Stimulated activated naive CD8-positive, alpha-beta T cell treated with anti-CD3 and anti-CD28 coated beads, Interleukin-15, amount 100 ng/mL, for 72 hours (primary cell): Measurements from ENCODE around the gene RP2.
A peak's percentile ranks its signal among the peaks of the same experiment; 100 is the strongest.

Experiments used
- ATAC-seq: fragments of 150-1000 bp; cut with Tn5 transposase; 2 replicates; pipeline ENCODE4 v1.10.0; 2021; ENCODE audit warnings: mild to moderate bottlenecking, moderate library complexity
- DNase-seq, 2 donors: peaks; one replicate each; pipeline ENCODE4 v3.0.0; 2021 to 2022
- H3K27ac Mint-ChIP-seq, 2 donors: one replicate each; pipeline ENCODE4 v1.8.0; 2022; ENCODE audit warnings: mild to moderate bottlenecking in 2 of 2, mixed read lengths in 2 of 2, moderate library complexity in 2 of 2
- H3K27me3 Mint-ChIP-seq: one replicate; pipeline ENCODE4 v1.8.0; 2022; ENCODE audit warnings: mixed read lengths
- H3K4me1 Mint-ChIP-seq: one replicate; pipeline ENCODE4 v1.8.0; 2022; ENCODE audit warnings: mild to moderate bottlenecking, mixed read lengths
- H3K4me3 Mint-ChIP-seq, 2 donors: one replicate each; pipeline ENCODE4 v1.8.0; 2022; ENCODE audit warnings: mild to moderate bottlenecking in 2 of 2, mixed read lengths in 2 of 2, moderate library complexity in 1 of 2
- H3K9me3 Mint-ChIP-seq, 2 donors: one replicate each; pipeline ENCODE4 v1.8.0; 2022; ENCODE audit warnings: mixed read lengths in 2 of 2

The RP2 gene

DNA sequence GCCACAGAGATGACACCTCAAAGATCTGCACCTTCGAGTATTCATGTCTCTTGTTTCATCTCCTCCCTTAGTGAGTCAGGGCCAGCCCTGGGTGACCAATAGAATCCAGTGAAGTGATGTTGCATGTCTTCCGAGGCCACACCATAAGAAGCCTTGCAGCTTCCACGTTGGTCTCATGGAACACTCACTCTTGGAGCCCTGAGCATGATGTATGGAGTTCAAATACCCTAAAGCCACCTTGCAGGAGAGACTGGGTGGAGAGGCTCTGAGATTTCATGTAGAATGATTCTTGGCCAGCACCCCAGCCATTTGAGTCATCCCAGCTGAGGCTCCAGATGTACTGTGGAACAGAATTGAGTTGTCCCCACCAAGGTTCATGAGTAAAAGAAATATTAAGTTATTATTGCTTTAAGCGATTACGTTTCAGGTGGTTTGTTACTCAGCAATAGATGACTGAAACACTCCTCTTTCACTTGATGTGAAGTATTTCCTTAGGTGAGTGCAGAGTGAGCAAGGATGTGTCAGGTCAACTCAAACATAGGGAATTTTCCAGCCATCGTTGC is 5.0 kb upstream of the RP2 start:
- Mint-ChIP-seq H3K27ac (no peak overlapping the region), H3K4me3 (no peak overlapping the region), H3K4me1 (peaks cover 6% of the 10 kb centered on the region), H3K27me3 (no peaks in the 10 kb centered on the region), H3K9me3 (no peaks in the 10 kb centered on the region)
- DNase-seq (no peak), ATAC-seq (no peak)

- Mint-ChIP-seq H3K27me3 (no peaks in the 10 kb centered on the region), H3K4me3 (peak overlapping the region; percentile 95 to 96), H3K9me3 (no peaks in the 10 kb centered on the region), H3K27ac (peak overlapping the region; percentile 75 to 92), H3K4me1 (peaks cover 11% of the 10 kb centered on the region)
- ATAC-seq (peak; percentile 44), DNase-seq (peak in 1 of 2 donors; percentile 9)
Observed at GRCh38 chrX:46837558-46838485, 979 bp downstream of the RP2 start.

GRCh38 chrX:46838486-46838870 is 1.6 kb downstream of the RP2 start:
- Mint-ChIP-seq H3K4me1 (peaks cover 11% of the 10 kb centered on the region), H3K9me3 (no peaks in the 10 kb centered on the region), H3K27me3 (no peaks in the 10 kb centered on the region), H3K4me3 (peak overlapping the region; percentile 95 to 96), H3K27ac (no peak overlapping the region)
- ATAC-seq (no peak), DNase-seq (no peak)

DNA sequence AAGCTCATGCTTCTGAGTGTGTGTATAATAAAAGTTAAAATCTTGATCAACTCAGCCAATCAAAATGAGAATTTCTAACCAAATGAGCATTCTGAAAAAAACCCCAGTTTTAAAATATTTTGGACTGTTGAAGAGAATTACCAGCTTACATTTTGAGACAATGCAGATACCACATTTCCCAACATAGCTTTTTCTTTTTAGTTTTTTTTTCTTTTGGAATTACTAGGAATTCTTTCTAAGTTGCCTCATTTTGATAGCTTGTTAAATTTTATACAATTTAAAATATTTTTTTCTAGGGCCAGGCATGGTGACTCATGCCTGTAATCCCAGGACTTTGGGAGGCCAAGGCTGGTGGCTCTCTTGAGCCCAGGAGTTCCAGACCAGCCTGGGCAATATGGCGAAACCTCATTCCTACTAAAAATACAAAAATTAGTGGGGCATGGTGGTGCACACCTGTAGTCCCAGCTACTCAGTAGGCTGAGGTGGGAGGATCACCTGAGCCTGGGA is 2.2 kb downstream of the RP2 start:
- Mint-ChIP-seq H3K27ac (no peak overlapping the region), H3K4me1 (peaks cover 11% of the 10 kb centered on the region), H3K4me3 (no peak overlapping the region), H3K27me3 (no peaks in the 10 kb centered on the region), H3K9me3 (no peaks in the 10 kb centered on the region)
- DNase-seq (no peak), ATAC-seq (no peak)

DNA sequence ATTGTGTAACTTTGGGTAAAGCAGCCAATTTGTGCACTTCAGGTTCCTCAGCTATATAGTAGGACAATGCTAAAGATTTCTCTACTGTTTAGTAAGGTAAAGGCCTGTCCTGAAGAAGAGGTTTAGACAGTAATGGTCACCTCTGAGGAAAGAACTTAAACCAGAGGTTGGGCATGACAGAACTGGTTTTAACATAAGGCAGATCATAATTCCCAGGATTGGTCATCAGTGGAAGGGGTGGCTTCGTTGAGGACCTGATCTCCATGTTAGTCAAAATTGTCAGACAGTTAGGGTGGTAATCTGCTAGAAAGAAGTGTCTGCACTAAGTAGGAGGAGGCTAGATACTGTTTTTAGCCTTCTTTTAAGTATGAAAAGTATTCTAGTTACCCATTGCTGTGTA is 4.1 kb downstream of the RP2 start:
- H3K9me3 Mint-ChIP-seq, result no peaks in the 10 kb centered on the region
- ATAC-seq (no peak), DNase-seq (no peak)
- no peaks in the 10 kb centered on the region for H3K27me3 Mint-ChIP-seq
- H3K4me3 Mint-ChIP-seq, result no peak overlapping the region
- H3K4me1 Mint-ChIP-seq, result peaks cover 9% of the 10 kb centered on the region
- H3K27ac Mint-ChIP-seq, result no peak overlapping the region

DNA sequence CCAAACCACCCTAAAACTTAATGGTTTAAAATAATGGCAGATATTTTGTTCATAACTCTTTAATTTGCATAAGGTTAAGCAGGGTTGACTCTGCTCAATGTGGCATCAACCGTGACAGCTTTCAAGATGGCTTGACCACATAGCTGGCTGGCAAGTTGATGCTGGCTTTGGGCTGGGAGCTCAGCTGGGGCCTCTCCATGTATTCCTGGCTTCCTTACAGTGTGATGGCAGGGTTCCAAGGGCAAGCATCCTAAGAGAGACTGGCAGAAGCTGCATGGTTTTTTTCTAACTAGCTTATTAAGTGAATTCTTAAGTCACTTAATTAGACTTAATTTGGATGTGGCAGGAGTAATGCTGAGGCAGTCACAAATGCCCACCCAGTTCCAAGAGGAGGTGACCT is 4.5 kb downstream of the RP2 start:
- no peak for DNase-seq
- no peak overlapping the region for H3K4me3 Mint-ChIP-seq
- ATAC-seq, result no peak
- no peaks in the 10 kb centered on the region for H3K9me3 Mint-ChIP-seq
- H3K4me1 Mint-ChIP-seq, result peaks cover 5% of the 10 kb centered on the region
- H3K27me3 Mint-ChIP-seq, result no peaks in the 10 kb centered on the region
- no peak overlapping the region for H3K27ac Mint-ChIP-seq

DNA sequence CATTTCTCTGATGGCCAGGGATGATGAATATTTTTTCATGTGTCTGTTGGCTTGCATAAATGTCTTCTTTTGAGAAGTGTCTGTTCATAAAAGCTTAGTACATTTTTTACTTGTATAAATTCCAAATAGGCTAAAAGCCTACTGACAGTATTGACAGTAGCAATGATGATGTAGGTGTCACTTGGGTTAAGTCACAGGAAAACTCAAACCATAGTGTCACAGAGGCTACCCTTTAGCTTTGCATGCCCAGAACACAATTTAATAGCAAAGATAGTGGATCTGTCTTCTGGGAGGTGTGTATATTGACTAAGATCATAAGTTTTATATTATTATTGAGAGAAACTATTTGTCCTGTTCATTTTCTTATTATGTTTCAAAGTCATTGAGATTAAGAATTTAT is 8.1 kb downstream of the RP2 start:
- H3K4me1 Mint-ChIP-seq, result peaks cover 4% of the 10 kb centered on the region
- no peak overlapping the region for H3K4me3 Mint-ChIP-seq
- DNase-seq, result no peak
- ATAC-seq, result no peak
- H3K27me3 Mint-ChIP-seq, result no peaks in the 10 kb centered on the region
- H3K27ac Mint-ChIP-seq, result no peak overlapping the region
- peaks cover 0 to under 1% of the 10 kb centered on the region in 2 donors for H3K9me3 Mint-ChIP-seq

- H3K4me3 Mint-ChIP-seq, result no peak overlapping the region
- DNase-seq, result no peak
- H3K27ac Mint-ChIP-seq, result peak overlapping the region in 1 of 2 donors; percentile 72
- peaks cover 0 to 7% of the 10 kb centered on the region in 2 donors for H3K9me3 Mint-ChIP-seq
- no peak for ATAC-seq
- H3K4me1 Mint-ChIP-seq, result peaks cover 9% of the 10 kb centered on the region
- H3K27me3 Mint-ChIP-seq, result no peaks in the 10 kb centered on the region
Observed at GRCh38 chrX:46849933-46850332, 13.1 kb downstream of the RP2 start.

GRCh38 chrX:46850771-46851170 is 13.9 kb downstream of the RP2 start:
- Mint-ChIP-seq H3K27me3 (no peaks in the 10 kb centered on the region), H3K4me3 (no peak overlapping the region), H3K27ac (peak overlapping the region in 1 of 2 donors; percentile 64), H3K9me3 (peaks cover 0 to 7% of the 10 kb centered on the region in 2 donors), H3K4me1 (peaks cover 9% of the 10 kb centered on the region)
- DNase-seq, result no peak
- no peak for ATAC-seq

- no peaks in the 10 kb centered on the region for H3K9me3 Mint-ChIP-seq
- no peak overlapping the region for H3K27ac Mint-ChIP-seq
- no peak for DNase-seq
- H3K27me3 Mint-ChIP-seq, result no peaks in the 10 kb centered on the region
- no peaks in the 10 kb centered on the region for H3K4me1 Mint-ChIP-seq
- H3K4me3 Mint-ChIP-seq, result no peak overlapping the region
- no peak for ATAC-seq
Observed at GRCh38 chrX:46856483-46856882, 19.6 kb downstream of the RP2 start.

- no peaks in the 10 kb centered on the region for H3K27me3 Mint-ChIP-seq
- ATAC-seq (no peak), DNase-seq (no peak)
- H3K9me3 Mint-ChIP-seq, result no peaks in the 10 kb centered on the region
- H3K4me3 Mint-ChIP-seq, result no peak overlapping the region
- no peak overlapping the region for H3K27ac Mint-ChIP-seq
- H3K4me1 Mint-ChIP-seq, result no peaks in the 10 kb centered on the region
Observed at GRCh38 chrX:46860557-46860956, 23.7 kb downstream of the RP2 start.

DNA sequence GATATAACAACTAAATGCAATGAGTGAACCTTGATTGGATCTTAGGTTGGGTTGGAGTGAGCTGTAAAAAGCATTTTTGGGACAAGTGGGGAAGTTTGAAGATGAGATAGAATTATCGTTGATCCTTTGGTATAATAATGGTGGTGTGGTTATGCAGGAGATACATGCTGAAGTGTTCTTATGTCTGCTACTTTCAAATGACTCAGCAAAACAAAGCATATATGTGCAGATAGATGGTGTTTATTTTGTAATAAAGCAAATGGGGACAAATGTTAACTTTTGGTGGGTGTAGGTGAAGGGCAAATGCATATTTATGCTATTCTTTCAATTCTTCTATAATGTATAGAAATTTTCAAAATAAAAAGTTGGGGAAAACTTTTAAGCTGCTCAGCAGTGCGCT is 26.2 kb downstream of the RP2 start:
- no peaks in the 10 kb centered on the region for H3K9me3 Mint-ChIP-seq
- H3K27me3 Mint-ChIP-seq, result no peaks in the 10 kb centered on the region
- no peaks in the 10 kb centered on the region for H3K4me1 Mint-ChIP-seq
- H3K27ac Mint-ChIP-seq, result no peak overlapping the region
- ATAC-seq (no peak), DNase-seq (no peak)
- H3K4me3 Mint-ChIP-seq, result no peak overlapping the region

- no peak for ATAC-seq
- no peak overlapping the region for H3K27ac Mint-ChIP-seq
- no peak overlapping the region for H3K4me3 Mint-ChIP-seq
Observed at GRCh38 chrX:46864606-46865005, 27.8 kb downstream of the RP2 start.

DNA sequence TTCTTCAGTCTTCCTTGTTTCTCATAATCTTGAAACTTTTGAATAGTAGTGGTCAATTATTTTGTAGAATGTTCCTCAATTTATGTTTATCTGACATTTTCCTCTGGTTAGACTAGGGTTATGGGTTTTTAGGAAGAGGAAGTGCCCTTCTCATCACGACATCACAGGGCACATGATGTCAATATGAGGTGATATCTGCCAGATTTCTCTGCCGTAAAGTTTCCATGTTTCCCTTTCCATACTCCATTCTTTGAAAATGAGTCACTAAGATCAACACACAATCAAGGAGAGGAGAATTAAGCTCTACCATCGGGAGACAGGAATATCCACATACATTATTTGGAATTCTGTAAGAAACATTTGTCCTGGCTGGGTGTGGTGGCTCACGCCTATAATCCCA is 28.4 kb downstream of the RP2 start:
- DNase-seq (no peak), ATAC-seq (no peak)
- no peak overlapping the region for H3K27ac Mint-ChIP-seq
- H3K4me3 Mint-ChIP-seq, result no peak overlapping the region
- no peaks in the 10 kb centered on the region for H3K27me3 Mint-ChIP-seq
- no peaks in the 10 kb centered on the region for H3K9me3 Mint-ChIP-seq
- H3K4me1 Mint-ChIP-seq, result no peaks in the 10 kb centered on the region

More at GRCh38 chrX:46864606-46865005, 27.8 kb downstream of the RP2 start:
- no peak for DNase-seq
- H3K4me1 Mint-ChIP-seq, result no peaks in the 10 kb centered on the region
- no peaks in the 10 kb centered on the region for H3K27me3 Mint-ChIP-seq
- H3K9me3 Mint-ChIP-seq, result no peaks in the 10 kb centered on the region

DNA sequence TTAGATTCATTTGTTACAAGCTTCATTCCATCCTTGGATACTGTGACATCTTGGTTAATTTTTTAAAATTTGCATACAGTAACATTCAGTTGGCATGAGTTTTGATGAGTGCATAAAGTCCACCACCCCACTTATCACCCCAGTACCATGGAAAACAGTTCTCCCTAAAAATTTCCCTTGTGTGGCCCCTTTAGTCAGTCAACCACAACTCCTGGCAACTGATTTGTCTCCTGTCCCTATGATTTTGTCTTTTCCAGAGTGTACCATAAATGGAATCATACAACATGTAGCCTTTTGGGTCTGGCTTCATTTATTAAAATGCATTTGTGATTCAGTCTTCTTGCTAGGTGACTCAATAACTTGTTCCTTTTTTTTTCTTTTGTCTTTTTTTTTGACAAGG is 29.9 kb downstream of the RP2 start:
- H3K27me3 Mint-ChIP-seq, result no peaks in the 10 kb centered on the region

GRCh38 chrX:46873746-46874145 is 36.9 kb downstream of the RP2 start:
- no peaks in the 10 kb centered on the region for H3K9me3 Mint-ChIP-seq
- peaks cover 10% of the 10 kb centered on the region for H3K4me1 Mint-ChIP-seq
- no peak overlapping the region for H3K27ac Mint-ChIP-seq
- no peak for ATAC-seq
- H3K4me3 Mint-ChIP-seq, result no peak overlapping the region
- DNase-seq, result no peak
- no peaks in the 10 kb centered on the region for H3K27me3 Mint-ChIP-seq

More for the DNA sequence above, 29.9 kb downstream of the RP2 start:
- DNase-seq, result no peak
- no peak for ATAC-seq
- Mint-ChIP-seq H3K4me1 (no peaks in the 10 kb centered on the region), H3K4me3 (no peak overlapping the region), H3K27ac (no peak overlapping the region), H3K9me3 (no peaks in the 10 kb centered on the region)
